Keratinocyte (primary cell): ENCODE data around the gene RPS6KA5. TPM values are rescaled to one million over a fixed set of nuclear protein-coding genes. Genes with fewer than 3 reads are reported as not detected.
A peak's percentile ranks its signal among the peaks of the same experiment; 100 is the strongest.

Experiments used
- DNase-seq: peaks from one replicate; pipeline ENCODE4 v3.0.0-alpha.2; 2011; ENCODE audit warnings: low read depth, missing footprints, low spot score
- FAIRE-seq: peaks from 2 replicates; lab custom pipeline; 2011; peaks lifted over from hg19 to GRCh38; lab: Jason Lieb, UNC
- H2AFZ ChIP-seq: 2 replicates; pipeline ENCODE4 v1.6.0; 2012; ENCODE audit warnings: low read length, control low read depth, inconsistent platforms; ENCODE audit not compliant: control insufficient read depth
- H3K27ac ChIP-seq: 2 replicates; pipeline ENCODE4 v1.5.1; 2011; ENCODE audit warnings: low read length; ENCODE audit not compliant: control insufficient read depth, insufficient read depth
- H3K27me3 ChIP-seq: 3 replicates; pipeline ENCODE4 v1.6.0; 2011; ENCODE audit warnings: low read length; ENCODE audit not compliant: control insufficient read depth, insufficient read depth; ENCODE audit errors: extremely low read depth
- H3K36me3 ChIP-seq, 2 experiments: 2 replicates in 1 of 2; 3 replicates in 1 of 2; pipeline ENCODE4 v1.5.1; 2011; ENCODE audit warnings: low read length in 2 of 2, mild to moderate bottlenecking in 1 of 2; ENCODE audit not compliant: control insufficient read depth in 2 of 2, insufficient read depth in 2 of 2; ENCODE audit errors: extremely low read depth in 1 of 2
- H3K4me1 ChIP-seq: 3 replicates; pipeline ENCODE4 v1.5.1; 2011; ENCODE audit warnings: low read length; ENCODE audit not compliant: control insufficient read depth, insufficient read depth; ENCODE audit errors: extremely low read depth
- H3K4me2 ChIP-seq: 3 replicates; pipeline ENCODE4 v1.6.0; 2011; ENCODE audit warnings: low read depth, low read length; ENCODE audit not compliant: control insufficient read depth, insufficient read depth; ENCODE audit errors: extremely low read depth
- H3K4me3 ChIP-seq, 3 experiments: fragments of 200-600 bp in 1 of 3; sonication (generic) in 1 of 3; 2 replicates in 2 of 3; 3 replicates in 1 of 3; pipeline ENCODE4 v1.5.1; 2011 to 2016; ENCODE audit warnings: low read length in 3 of 3, mild to moderate bottlenecking in 3 of 3, control low read depth in 2 of 3, inconsistent platforms in 1 of 3, low read depth in 1 of 3, mixed read lengths in 1 of 3, mixed run types in 1 of 3, moderate library complexity in 1 of 3; ENCODE audit not compliant: control insufficient read depth in 2 of 3, insufficient read depth in 2 of 3; ENCODE audit errors: extremely low read depth in 1 of 3
- H3K79me2 ChIP-seq: 2 replicates; pipeline ENCODE4 v1.6.0; 2012; ENCODE audit warnings: low read length; ENCODE audit not compliant: control insufficient read depth, insufficient read depth
- H3K9ac ChIP-seq: 3 replicates; pipeline ENCODE4 v1.6.0; 2011; ENCODE audit warnings: low read length; ENCODE audit not compliant: control insufficient read depth, insufficient read depth; ENCODE audit errors: extremely low read depth
- H3K9me1 ChIP-seq: 3 replicates; pipeline ENCODE4 v1.6.0; 2011; ENCODE audit warnings: low read length; ENCODE audit not compliant: control insufficient read depth, insufficient read depth; ENCODE audit errors: extremely low read depth
- H3K9me3 ChIP-seq: 2 replicates; pipeline ENCODE4 v1.5.1; 2012; ENCODE audit warnings: low read depth, low read length; ENCODE audit not compliant: control insufficient read depth
- H4K20me1 ChIP-seq: 3 replicates; pipeline ENCODE4 v1.6.0; 2011; ENCODE audit warnings: low read length; ENCODE audit not compliant: control insufficient read depth, insufficient read depth; ENCODE audit errors: extremely low read depth
- CTCF ChIP-seq, 3 experiments: IDR thresholded peaks in 1 of 3; conservative IDR thresholded peaks in 1 of 3; optimal IDR thresholded peaks in 1 of 3; 2 replicates in 2 of 3; 3 replicates in 1 of 3; pipeline versions ENCODE3 to v1.5.1; 2011; ENCODE audit warnings: low read length in 3 of 3, mild to moderate bottlenecking in 3 of 3, moderate library complexity in 2 of 3, control low read depth in 1 of 3, inconsistent platforms in 1 of 3; ENCODE audit not compliant: insufficient read depth in 2 of 3; ENCODE audit errors: extremely low read depth in 1 of 3
- EZH2 ChIP-seq: IDR thresholded peaks from one replicate; pipeline ENCODE4 v1.6.1; 2012; ENCODE audit warnings: inconsistent platforms, mild to moderate bottlenecking, low read length, moderate library complexity
- dilution Hi-C: fragments of 300-500 bp; cut with MboI; formaldehyde crosslinking; loops from one replicate; pipeline ENCODE4 v1.7.0; 2020; ENCODE audit warnings: low sequenced_read_pairs; ENCODE audit not compliant: extremely low pct_ligation_motif_present
- polyA plus RNA-seq, 5 experiments: library from polyadenylated mRNA; depleted of rRNA in 3 of 5; stranded (reverse) in 3 of 5; stranded (forward) in 1 of 5; unstranded in 1 of 5; fragments of >200 nt; gene quantifications; 1 replicate in 1 of 5; 2 replicates in 3 of 5; 3 replicates in 1 of 5; pipeline versions ENCODE4 v1.2.1 to v1.2.3, GENCODE V29; 2011 to 2012; ENCODE audit warnings: missing spikeins in 2 of 5, low read depth in 1 of 5, low replicate concordance in 1 of 5

RPS6KA5 gene
- polyA plus RNA-seq, 1 donor (not counting 4 experiments of a cell fraction or from before 2014, with no cell fraction given) = 2.9 TPM

DNA sequence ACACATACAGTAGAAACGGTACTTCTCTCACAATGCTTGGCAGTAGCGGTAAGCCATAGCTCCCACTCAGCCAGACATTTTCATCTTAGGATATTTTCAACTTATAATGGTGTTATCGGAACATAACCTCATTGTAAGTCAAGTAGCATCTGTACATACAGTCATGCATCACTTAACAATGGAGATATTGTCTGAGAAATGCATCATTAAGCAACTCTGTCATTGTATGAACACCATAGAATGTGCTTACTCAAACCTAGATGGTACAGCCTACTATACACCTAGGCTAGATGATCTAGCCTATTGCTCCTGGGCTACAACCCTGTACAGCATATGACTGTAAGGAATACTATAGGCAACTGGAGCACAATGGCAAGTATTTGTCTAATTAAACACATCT, 40.8 kb downstream of the RPS6KA5 start:
- peaks cover 10% of the 10 kb centered on the region for H3K4me1 ChIP-seq
- H3K9me3 ChIP-seq = no peaks in the 10 kb centered on the region
- dilution Hi-C loops = no loop called here
- H3K9me1 ChIP-seq = no peaks in the 10 kb centered on the region
- no peak overlapping the region for H3K4me3 ChIP-seq
- H3K4me2 ChIP-seq = no peak overlapping the region
- H4K20me1 ChIP-seq = no peaks in the 10 kb centered on the region
- H2AFZ ChIP-seq = no peak overlapping the region
- no peaks in the 10 kb centered on the region for H3K79me2 ChIP-seq
- FAIRE-seq (peak; percentile 29), DNase-seq (no peak)
- H3K27ac ChIP-seq = peak overlapping the region; percentile 19
- TF ChIP-seq CTCF (optimal IDR thresholded peaks at IDR 0.05 in 1 of 3, IDR thresholded peaks at IDR 0.05 in 1 of 3, conservative IDR thresholded peaks at IDR 0.05 in 1 of 3; ENCODE audit: extremely low read depth in 1 of 3, insufficient read depth in 2 of 3, low read length in 3 of 3) (no peak), EZH2 (no peak)
- no peak overlapping the region for H3K9ac ChIP-seq
- no peaks in the 10 kb centered on the region for H3K36me3 ChIP-seq
- H3K27me3 ChIP-seq = no peaks in the 10 kb centered on the region

- dilution Hi-C loops = no loop called here
- Histone ChIP-seq H3K4me1 (peaks cover 10% of the 10 kb centered on the region), H3K79me2 (no peaks in the 10 kb centered on the region), H3K4me3 (no peak overlapping the region), H3K9me3 (no peaks in the 10 kb centered on the region), H3K9ac (no peak overlapping the region), H2AFZ (no peak overlapping the region), H3K27me3 (no peaks in the 10 kb centered on the region), H3K4me2 (no peak overlapping the region), H3K9me1 (no peaks in the 10 kb centered on the region), H4K20me1 (no peaks in the 10 kb centered on the region), H3K27ac (no peak overlapping the region), H3K36me3 (no peaks in the 10 kb centered on the region)
- TF ChIP-seq EZH2 (no peak), CTCF (optimal IDR thresholded peaks at IDR 0.05 in 1 of 3, IDR thresholded peaks at IDR 0.05 in 1 of 3, conservative IDR thresholded peaks at IDR 0.05 in 1 of 3; ENCODE audit: extremely low read depth in 1 of 3, insufficient read depth in 2 of 3, low read length in 3 of 3) (no peak)
- DNase-seq (no peak), FAIRE-seq (no peak)
Observed at GRCh38 chr14:91018481-91018880, 42.0 kb downstream of the RPS6KA5 start.
